Uterus (tissue), 2 donors: ENCODE results near the gene DGCR2.

Experiments used
- POLR2A ChIP-seq, 2 donors: fragments of 450-650 bp; IDR thresholded peaks; one replicate each; pipeline ENCODE4 v1.6.1; 2016; ENCODE audit warnings: antibody characterized with exemption in 2 of 2, mild to moderate bottlenecking in 1 of 2, moderate library complexity in 1 of 2
- TF ChIP-seq, protein P1 (sequence below), 4 experiments: fragments of 200-600 bp in 2 of 4; fragments of 450-650 bp in 2 of 4; sonication (generic) in 2 of 4; IDR thresholded peaks; one replicate each; pipeline ENCODE4 v1.5.1; 2016 to 2019; ENCODE audit warnings: antibody characterized with exemption in 4 of 4, mild to moderate bottlenecking in 2 of 4, moderate library complexity in 1 of 4

GRCh38 chr22:19103880-19104821, 18.1 kb downstream of the DGCR2 start:
- TF ChIP-seq, protein P1, sequence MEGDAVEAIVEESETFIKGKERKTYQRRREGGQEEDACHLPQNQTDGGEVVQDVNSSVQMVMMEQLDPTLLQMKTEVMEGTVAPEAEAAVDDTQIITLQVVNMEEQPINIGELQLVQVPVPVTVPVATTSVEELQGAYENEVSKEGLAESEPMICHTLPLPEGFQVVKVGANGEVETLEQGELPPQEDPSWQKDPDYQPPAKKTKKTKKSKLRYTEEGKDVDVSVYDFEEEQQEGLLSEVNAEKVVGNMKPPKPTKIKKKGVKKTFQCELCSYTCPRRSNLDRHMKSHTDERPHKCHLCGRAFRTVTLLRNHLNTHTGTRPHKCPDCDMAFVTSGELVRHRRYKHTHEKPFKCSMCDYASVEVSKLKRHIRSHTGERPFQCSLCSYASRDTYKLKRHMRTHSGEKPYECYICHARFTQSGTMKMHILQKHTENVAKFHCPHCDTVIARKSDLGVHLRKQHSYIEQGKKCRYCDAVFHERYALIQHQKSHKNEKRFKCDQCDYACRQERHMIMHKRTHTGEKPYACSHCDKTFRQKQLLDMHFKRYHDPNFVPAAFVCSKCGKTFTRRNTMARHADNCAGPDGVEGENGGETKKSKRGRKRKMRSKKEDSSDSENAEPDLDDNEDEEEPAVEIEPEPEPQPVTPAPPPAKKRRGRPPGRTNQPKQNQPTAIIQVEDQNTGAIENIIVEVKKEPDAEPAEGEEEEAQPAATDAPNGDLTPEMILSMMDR (IDR thresholded peaks at IDR 0.05): no peak
- TF ChIP-seq POLR2A (IDR thresholded peaks at IDR 0.05): no peak
